Measurements from ENCODE around the gene UBE2E2. TPM values are rescaled to one million over a fixed set of nuclear protein-coding genes. Genes with fewer than 3 reads are reported as not detected.

Gene UBE2E2
- total and polyA plus RNA-seq, 12 donors = 19.5 to 63.8 (median 52.2) TPM

DNA sequence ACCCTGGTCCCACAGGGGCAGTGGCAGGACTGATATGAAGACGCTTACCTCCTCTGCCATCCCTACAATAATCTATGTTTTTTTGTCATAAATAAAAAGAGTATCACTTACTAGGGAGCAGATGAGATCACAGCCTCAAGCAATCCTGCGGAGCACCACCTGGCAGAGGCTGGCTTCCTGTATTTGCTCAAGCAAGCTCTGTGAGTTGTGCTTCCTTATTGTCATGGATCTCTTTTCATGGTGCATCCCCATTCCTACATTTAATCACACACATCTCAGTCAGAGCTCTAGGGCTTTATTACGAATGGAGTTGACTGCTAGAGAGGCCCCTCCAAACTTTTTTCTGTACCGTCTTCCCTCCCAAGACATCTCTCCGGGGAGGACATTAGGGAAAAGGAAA is 186.0 kb downstream of the UBE2E2 start:
- DNase-seq = no peak
- Histone ChIP-seq H3K4me3 (no peak overlapping the region), H3K27ac (no peak overlapping the region), H3K36me3 (no peaks in the 10 kb centered on the region), H3K27me3 (no peaks in the 10 kb centered on the region), H3K9me3 (peaks cover 0 to 8% (median 0%) of the 10 kb centered on the region in 11 donors), H3K4me1 (peaks cover 0 to 30% (median 21%) of the 10 kb centered on the region in 9 donors)
- ATAC-seq = no peak
- intact Hi-C loops (cut with DNase I) = loop anchor here in 1 of 10 donors (5.0 kb wide), 1 partner anchor 827 kb away; no protein-coding TSS in a partner anchor
- 85 to 90% methylated on average over 5 of the region's 5 CpGs for WGBS, 2 donors
- TF ChIP-seq, protein P1, sequence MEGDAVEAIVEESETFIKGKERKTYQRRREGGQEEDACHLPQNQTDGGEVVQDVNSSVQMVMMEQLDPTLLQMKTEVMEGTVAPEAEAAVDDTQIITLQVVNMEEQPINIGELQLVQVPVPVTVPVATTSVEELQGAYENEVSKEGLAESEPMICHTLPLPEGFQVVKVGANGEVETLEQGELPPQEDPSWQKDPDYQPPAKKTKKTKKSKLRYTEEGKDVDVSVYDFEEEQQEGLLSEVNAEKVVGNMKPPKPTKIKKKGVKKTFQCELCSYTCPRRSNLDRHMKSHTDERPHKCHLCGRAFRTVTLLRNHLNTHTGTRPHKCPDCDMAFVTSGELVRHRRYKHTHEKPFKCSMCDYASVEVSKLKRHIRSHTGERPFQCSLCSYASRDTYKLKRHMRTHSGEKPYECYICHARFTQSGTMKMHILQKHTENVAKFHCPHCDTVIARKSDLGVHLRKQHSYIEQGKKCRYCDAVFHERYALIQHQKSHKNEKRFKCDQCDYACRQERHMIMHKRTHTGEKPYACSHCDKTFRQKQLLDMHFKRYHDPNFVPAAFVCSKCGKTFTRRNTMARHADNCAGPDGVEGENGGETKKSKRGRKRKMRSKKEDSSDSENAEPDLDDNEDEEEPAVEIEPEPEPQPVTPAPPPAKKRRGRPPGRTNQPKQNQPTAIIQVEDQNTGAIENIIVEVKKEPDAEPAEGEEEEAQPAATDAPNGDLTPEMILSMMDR (IDR thresholded peaks at IDR 0.05) = no peak

DNA sequence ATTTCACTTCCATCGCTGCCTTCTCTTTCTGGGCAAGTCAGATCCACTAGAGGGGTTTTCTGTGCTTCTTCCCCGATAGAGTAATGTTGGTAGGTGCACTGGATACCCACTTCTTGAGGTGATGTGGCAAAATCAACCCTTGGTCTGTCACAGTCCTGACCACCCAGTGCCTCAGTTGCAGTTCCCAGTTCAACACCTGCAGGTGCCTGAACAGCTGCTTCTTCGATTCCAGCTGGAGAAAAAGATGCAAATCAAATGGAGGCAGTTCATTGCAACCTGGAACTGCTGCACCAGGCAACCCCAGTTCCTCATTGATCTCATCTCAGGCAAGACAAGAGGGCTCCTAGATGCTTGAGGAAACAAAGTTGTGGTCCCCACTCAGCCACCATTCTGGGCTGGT is 186.6 kb downstream of the UBE2E2 start:
- peaks cover 0 to 30% (median 21%) of the 10 kb centered on the region in 9 donors for H3K4me1 ChIP-seq
- H3K36me3 ChIP-seq = no peaks in the 10 kb centered on the region
- no peaks in the 10 kb centered on the region for H3K27me3 ChIP-seq
- peaks cover 0 to 8% (median 0%) of the 10 kb centered on the region in 11 donors for H3K9me3 ChIP-seq
- no peak overlapping the region for H3K4me3 ChIP-seq
- intact Hi-C loops (cut with DNase I) = loop anchor here in 1 of 10 donors (5.0 kb wide), 1 partner anchor 827 kb away; no protein-coding TSS in a partner anchor
- 96 to 98% methylated on average over 3 of the region's 3 CpGs for WGBS, 2 donors
- ATAC-seq = no peak
- TF ChIP-seq, protein P1 (IDR thresholded peaks at IDR 0.05) = no peak
- H3K27ac ChIP-seq = no peak overlapping the region
- DNase-seq = no peak

DNA sequence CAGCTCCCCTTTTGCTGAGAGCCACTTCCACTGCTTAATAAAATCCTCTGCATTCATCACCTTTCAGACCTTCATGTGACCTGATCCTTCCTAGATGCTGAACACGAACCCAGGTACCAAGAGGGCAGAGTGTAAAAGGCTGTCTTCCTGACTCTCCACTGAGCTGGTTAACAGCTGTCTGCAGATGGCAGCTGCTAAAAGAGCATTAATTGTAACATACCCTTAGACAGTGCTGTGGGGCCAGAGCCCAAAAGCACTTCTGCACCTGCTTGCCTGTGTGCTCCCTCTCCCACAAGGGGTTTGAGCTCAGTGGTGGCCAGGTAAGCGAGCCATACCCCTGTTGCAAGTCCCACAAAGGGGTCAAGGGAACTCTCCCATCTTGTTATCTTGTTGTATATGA is 187.3 kb downstream of the UBE2E2 start:
- no peak for DNase-seq
- no peaks in the 10 kb centered on the region for H3K27me3 ChIP-seq
- no peak overlapping the region for H3K27ac ChIP-seq
- no peaks in the 10 kb centered on the region for H3K36me3 ChIP-seq
- intact Hi-C loops (cut with DNase I) = no loop called here
- peaks cover 0 to 30% (median 19%) of the 10 kb centered on the region in 9 donors for H3K4me1 ChIP-seq
- peaks cover 0 to 8% (median 0%) of the 10 kb centered on the region in 11 donors for H3K9me3 ChIP-seq
- WGBS, 2 donors = 95 to 98% methylated on average over 2 of the region's 2 CpGs
- H3K4me3 ChIP-seq = no peak overlapping the region
- TF ChIP-seq, protein P1 (IDR thresholded peaks at IDR 0.05) = no peak
- no peak for ATAC-seq

DNA sequence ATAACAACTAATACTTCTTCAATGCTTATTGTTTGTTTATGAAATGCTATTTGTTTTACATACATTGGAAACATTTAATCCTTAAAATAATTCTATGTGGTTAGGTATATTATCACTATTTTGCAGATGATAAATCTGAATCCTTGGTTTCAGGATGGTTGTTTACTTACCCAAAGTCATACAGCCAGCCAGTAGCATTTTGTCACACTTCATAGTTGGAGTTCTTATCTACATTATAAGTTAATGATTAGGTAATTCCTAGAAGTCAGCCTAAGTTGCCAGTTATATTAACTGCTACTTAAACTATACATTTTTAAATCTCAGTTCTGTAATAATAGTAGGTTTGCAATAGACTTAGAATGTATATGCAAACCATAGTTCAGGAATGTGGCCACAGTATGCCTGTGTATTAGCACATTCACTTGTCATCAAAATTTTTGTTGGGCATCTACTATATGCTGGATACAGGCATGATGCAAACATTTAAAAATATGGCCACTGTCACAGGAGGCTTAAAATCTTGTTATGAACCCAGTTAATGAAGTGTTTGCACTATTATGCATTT is 187.9 kb downstream of the UBE2E2 start:
- Histone ChIP-seq H3K4me1 (peaks cover 0 to 30% (median 19%) of the 10 kb centered on the region in 9 donors), H3K4me3 (no peak overlapping the region), H3K36me3 (no peaks in the 10 kb centered on the region), H3K9me3 (peaks cover 0 to 8% (median 0%) of the 10 kb centered on the region in 11 donors), H3K27ac (no peak overlapping the region), H3K27me3 (no peaks in the 10 kb centered on the region)
- DNase-seq = no peak
- TF ChIP-seq, protein P1 (IDR thresholded peaks at IDR 0.05) = no peak
- intact Hi-C loops (cut with DNase I) = no loop called here
- ATAC-seq = no peak
